HG02763 (cell line): Measurements from ENCODE around the gene PRR13.
A peak's percentile ranks its signal among the peaks of the same experiment; 100 is the strongest.

Experiments used
- ATAC-seq: cut with Tn5 transposase; IDR thresholded peaks from one replicate; pipeline ENCODE4 v1.9.1; 2021; ENCODE audit warnings: mild to moderate bottlenecking, moderate library complexity; ENCODE audit not compliant: unreplicated experiment

The PRR13 gene

DNA sequence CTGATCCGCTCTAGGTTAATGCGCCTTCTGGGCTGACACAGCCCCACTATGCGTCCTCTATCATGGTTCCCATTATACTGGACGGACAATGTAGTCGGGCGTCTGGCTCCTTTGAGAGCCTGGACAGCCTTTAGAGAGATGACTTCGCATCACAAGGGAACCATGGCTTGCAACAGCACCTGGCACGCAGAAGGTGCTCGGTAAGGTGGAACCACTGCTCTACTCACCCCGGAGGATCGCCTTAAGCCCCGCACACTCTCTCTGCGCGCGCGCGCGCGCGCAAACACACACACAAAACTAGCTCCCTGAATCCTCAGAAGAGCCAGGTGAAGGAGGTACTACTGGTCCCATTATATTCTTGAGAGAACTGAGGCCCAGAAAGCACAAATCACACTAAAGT, 50.7 kb downstream of the PRR13 start:
- no peak for ATAC-seq

DNA sequence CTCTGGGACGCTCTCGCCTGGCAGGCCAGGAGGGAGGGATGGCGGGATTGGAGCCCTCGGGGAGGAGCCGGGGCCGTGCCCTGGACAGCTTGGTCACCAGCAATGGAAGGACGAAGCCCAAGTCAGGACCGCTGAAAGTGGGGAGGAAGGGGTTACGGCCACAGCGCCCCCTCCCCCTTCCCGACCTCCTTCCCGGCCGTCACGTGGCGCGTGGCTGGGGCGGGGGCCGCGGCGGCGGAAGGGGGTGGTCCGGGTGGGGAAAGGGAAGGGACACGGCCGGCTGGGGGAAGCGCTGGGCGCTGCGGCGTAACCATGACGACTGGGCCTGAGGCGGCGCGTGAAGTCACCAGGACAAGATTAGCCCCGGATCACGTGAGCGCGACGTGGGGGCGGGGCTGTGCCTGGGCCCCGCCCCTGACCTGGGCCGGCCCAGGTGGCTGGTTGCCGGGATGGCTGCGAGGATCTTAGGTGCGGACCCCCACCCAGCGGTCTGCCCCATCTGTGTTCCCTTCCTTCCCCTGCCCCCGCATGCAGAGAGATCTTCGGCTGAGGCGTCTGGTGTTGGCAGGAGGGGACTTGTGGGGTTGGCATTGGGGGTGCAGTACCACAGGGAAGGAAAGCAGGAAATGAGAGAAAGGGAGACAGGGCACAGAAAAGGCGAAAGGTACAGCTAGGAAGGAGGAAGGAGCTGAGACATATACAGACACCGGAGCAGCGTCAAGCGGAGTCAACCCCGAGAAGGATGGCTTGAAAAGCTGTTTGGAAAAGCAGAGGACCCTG, 51.5 kb downstream of the PRR13 start:
- peak; percentile 93 for ATAC-seq

DNA sequence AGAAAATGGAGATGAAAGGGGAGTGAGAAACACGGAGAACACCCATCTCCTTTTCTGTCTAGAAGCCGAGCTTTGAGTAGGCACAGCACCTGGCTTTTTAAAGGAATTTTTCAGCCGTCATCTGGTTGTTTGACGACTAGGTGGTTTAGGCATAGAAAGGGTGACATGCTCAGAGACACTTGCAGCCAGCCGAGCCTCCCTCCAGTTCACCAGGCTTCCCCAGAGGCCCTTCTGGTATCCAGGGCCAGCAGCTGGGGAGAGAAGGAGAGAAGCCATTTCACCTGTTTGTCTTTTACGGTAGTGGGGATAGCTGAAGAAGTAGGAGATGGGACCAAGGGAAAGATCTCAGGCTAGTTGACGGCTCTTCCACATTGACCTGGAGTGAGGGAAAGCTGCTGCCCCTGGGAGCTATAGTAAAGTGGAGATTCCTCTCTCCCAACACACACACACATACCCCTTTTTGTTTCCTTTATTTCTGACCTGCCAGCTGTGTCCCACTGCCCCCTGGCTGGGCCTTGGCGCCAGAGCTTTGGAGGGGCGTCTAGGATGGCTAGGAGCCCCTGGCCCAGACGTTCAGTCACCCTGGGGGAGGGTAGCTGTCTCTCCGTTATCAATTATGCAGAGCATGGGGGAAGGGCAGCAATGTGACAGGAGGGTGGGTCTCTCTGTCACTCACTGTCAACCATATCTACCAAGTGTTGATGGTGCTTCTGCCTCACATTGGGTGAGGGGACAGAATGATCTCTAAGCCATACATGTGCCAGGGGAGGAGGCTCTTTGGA, 52.3 kb downstream of the PRR13 start:
- ATAC-seq = no peak
